DOHH2 (cell line): ENCODE results near the gene CFAP46.

Source experiments
- EZH2phosphoT487 ChIP-seq: fragments of 200-600 bp; sonication (generic); IDR thresholded peaks from 2 replicates; pipeline ENCODE4 v1.6.1; 2017; ENCODE audit warnings: borderline replicate concordance, mild to moderate bottlenecking, antibody characterized with exemption, low read length, moderate library complexity, mixed read lengths
- TF ChIP-seq, protein P1 (sequence below): fragments of 200-600 bp; sonication (generic); IDR thresholded peaks from one replicate; pipeline ENCODE4 v1.5.1; 2014; ENCODE audit warnings: antibody characterized with exemption, mild to moderate bottlenecking, low read depth, low read length; ENCODE audit not compliant: poor library complexity, severe bottlenecking

DNA sequence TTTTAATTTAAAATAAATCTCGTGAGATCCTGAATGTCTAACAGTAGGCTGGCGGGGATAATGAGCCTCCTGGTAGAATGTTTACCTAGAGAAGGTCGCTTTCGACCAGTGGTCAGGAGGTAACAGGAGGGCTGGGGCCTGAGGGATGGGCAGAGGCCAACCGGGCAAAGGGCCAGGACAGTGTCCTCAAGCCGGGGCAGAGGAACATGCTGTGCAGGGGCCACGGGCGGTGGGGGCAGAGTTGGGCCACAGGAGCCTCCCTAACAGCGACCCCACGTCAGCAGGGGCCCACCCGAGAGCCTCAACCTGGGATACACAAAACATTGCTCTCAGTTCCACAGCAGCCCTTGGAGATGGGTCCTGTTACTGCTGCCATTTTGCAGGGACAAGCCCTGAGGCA, 14.5 kb downstream of the CFAP46 start:
- TF ChIP-seq, protein P1, sequence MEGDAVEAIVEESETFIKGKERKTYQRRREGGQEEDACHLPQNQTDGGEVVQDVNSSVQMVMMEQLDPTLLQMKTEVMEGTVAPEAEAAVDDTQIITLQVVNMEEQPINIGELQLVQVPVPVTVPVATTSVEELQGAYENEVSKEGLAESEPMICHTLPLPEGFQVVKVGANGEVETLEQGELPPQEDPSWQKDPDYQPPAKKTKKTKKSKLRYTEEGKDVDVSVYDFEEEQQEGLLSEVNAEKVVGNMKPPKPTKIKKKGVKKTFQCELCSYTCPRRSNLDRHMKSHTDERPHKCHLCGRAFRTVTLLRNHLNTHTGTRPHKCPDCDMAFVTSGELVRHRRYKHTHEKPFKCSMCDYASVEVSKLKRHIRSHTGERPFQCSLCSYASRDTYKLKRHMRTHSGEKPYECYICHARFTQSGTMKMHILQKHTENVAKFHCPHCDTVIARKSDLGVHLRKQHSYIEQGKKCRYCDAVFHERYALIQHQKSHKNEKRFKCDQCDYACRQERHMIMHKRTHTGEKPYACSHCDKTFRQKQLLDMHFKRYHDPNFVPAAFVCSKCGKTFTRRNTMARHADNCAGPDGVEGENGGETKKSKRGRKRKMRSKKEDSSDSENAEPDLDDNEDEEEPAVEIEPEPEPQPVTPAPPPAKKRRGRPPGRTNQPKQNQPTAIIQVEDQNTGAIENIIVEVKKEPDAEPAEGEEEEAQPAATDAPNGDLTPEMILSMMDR, result no peak
- TF ChIP-seq EZH2phosphoT487, result no peak
